OCI-LY1 (cell line): ENCODE measurements around the gene XYLT2.

Experiments used
- H2AFZ ChIP-seq: fragments of 200-600 bp; sonication (generic), shearing (Covaris generic); 2 replicates; pipeline ENCODE4 v1.6.0; 2014; ENCODE audit warnings: antibody characterized with exemption, mild to moderate bottlenecking, low read length
- H3F3A ChIP-seq: fragments of 200-600 bp; sonication (generic), shearing (Covaris generic); 2 replicates; pipeline ENCODE4 v1.6.0; 2014; ENCODE audit warnings: mild to moderate bottlenecking, antibody characterized with exemption, low read length, moderate library complexity; ENCODE audit not compliant: insufficient read depth
- H3K27ac ChIP-seq: fragments of 200-600 bp; sonication (generic); 2 replicates; pipeline ENCODE4 v1.5.1; 2014; ENCODE audit warnings: low read length, mixed run types, mild to moderate bottlenecking, low read depth; ENCODE audit not compliant: poor library complexity, severe bottlenecking
- H3K27me3 ChIP-seq: fragments of 200-600 bp; sonication (generic); 2 replicates; pipeline ENCODE4 v1.6.0; 2014; ENCODE audit warnings: antibody characterized with exemption, mild to moderate bottlenecking, low read length, moderate library complexity; ENCODE audit not compliant: insufficient read depth
- H3K36me3 ChIP-seq: fragments of 200-600 bp; sonication (generic); 2 replicates; pipeline ENCODE4 v1.6.1; 2014; ENCODE audit warnings: mild to moderate bottlenecking, antibody characterized with exemption, low read length, moderate library complexity, mixed read lengths; ENCODE audit not compliant: insufficient read depth
- H3K4me1 ChIP-seq: fragments of 200-600 bp; sonication (generic); 2 replicates; pipeline ENCODE4 v1.5.1; 2014; ENCODE audit warnings: mild to moderate bottlenecking, low read length, moderate library complexity; ENCODE audit not compliant: insufficient read depth, severe bottlenecking
- H3K4me2 ChIP-seq: fragments of 200-600 bp; sonication (generic), shearing (Covaris generic); 2 replicates; pipeline ENCODE4 v1.6.1; 2014; ENCODE audit warnings: low read length
- H3K4me3 ChIP-seq: fragments of 200-600 bp; sonication (generic); 2 replicates; pipeline ENCODE4 v1.5.1; 2014; ENCODE audit warnings: low read length, low read depth, mild to moderate bottlenecking, mixed read lengths; ENCODE audit not compliant: poor library complexity, severe bottlenecking
- H3K79me2 ChIP-seq: fragments of 200-600 bp; shearing (Covaris generic); 2 replicates; pipeline ENCODE4 v1.6.1; 2016; ENCODE audit warnings: mixed run types, low read length, mixed read lengths; ENCODE audit not compliant: insufficient read depth
- H3K9ac ChIP-seq: fragments of 200-600 bp; sonication (generic), shearing (Covaris generic); 2 replicates; pipeline ENCODE4 v1.6.1; 2014; ENCODE audit warnings: mild to moderate bottlenecking, low read length, mixed read lengths
- H3K9me2 ChIP-seq: fragments of 200-600 bp; sonication (generic), shearing (Covaris generic); 2 replicates; pipeline ENCODE4 v1.6.1; 2014; ENCODE audit warnings: low read depth, mild to moderate bottlenecking, low read length, mixed read lengths
- H3K9me3 ChIP-seq: fragments of 200-600 bp; shearing (Covaris generic); 2 replicates; pipeline ENCODE4 v1.6.1; 2014; ENCODE audit warnings: low read length, mixed read lengths
- H4K20me1 ChIP-seq: fragments of 200-600 bp; sonication (generic), shearing (Covaris generic); 2 replicates; pipeline ENCODE4 v1.6.0; 2016; ENCODE audit warnings: mild to moderate bottlenecking, low read length; ENCODE audit not compliant: insufficient read depth
- CTCF ChIP-seq: fragments of 200-600 bp; sonication (generic), shearing (Covaris generic); IDR thresholded peaks from 2 replicates; pipeline ENCODE4 v1.5.1; 2017; ENCODE audit warnings: mild to moderate bottlenecking, antibody characterized with exemption, low read length, moderate library complexity, mixed read lengths
- EZH2 ChIP-seq: fragments of 200-600 bp; sonication (generic), shearing (Covaris generic); IDR thresholded peaks from 2 replicates; pipeline ENCODE4 v1.8.0; 2017; ENCODE audit warnings: borderline replicate concordance, mixed run types, mild to moderate bottlenecking, antibody characterized with exemption, low read length, moderate library complexity, mixed read lengths

XYLT2 gene

GRCh38 chr17:50337956-50338355 lies 8.0 kb upstream of the XYLT2 start:
- Histone ChIP-seq H4K20me1 (no peaks in the 10 kb centered on the region), H3K4me1 (no peaks in the 10 kb centered on the region), H3K9me3 (peaks cover 10% of the 10 kb centered on the region; the same call in 1 of the 2 replicates), H2AFZ (no peak overlapping the region), H3K27me3 (peaks cover 3% of the 10 kb centered on the region; the same call in 1 of the 2 replicates), H3K9ac (no peak overlapping the region), H3K79me2 (no peaks in the 10 kb centered on the region), H3K36me3 (no peaks in the 10 kb centered on the region), H3K27ac (no peak overlapping the region), H3K4me2 (no peak overlapping the region), H3F3A (no peaks in the 10 kb centered on the region), H3K4me3 (no peak overlapping the region), H3K9me2 (no peaks in the 10 kb centered on the region)
- TF ChIP-seq EZH2 (no peak), CTCF (no peak)

GRCh38 chr17:50338645-50339044 lies 7.3 kb upstream of the XYLT2 start:
- Histone ChIP-seq H3K4me3 (no peak overlapping the region), H3K27me3 (peaks cover 3% of the 10 kb centered on the region; the same call in 1 of the 2 replicates), H3K4me1 (no peaks in the 10 kb centered on the region), H3K27ac (no peak overlapping the region), H3F3A (no peaks in the 10 kb centered on the region), H3K36me3 (no peaks in the 10 kb centered on the region), H3K79me2 (no peaks in the 10 kb centered on the region), H3K9ac (no peak overlapping the region), H3K4me2 (no peak overlapping the region), H3K9me3 (peaks cover 10% of the 10 kb centered on the region; the same call in 1 of the 2 replicates), H4K20me1 (no peaks in the 10 kb centered on the region), H2AFZ (no peak overlapping the region), H3K9me2 (no peaks in the 10 kb centered on the region)
- no peak for TF ChIP-seq EZH2
- TF ChIP-seq CTCF, result no peak

GRCh38 chr17:50339381-50339780 lies 6.5 kb upstream of the XYLT2 start:
- Histone ChIP-seq H3K27me3 (peaks cover 3% of the 10 kb centered on the region; the same call in 1 of the 2 replicates), H3K4me3 (no peak overlapping the region), H3K9me3 (peaks cover 10% of the 10 kb centered on the region; the same call in 1 of the 2 replicates), H2AFZ (no peak overlapping the region), H3K79me2 (no peaks in the 10 kb centered on the region), H3K27ac (no peak overlapping the region), H3K9ac (no peak overlapping the region), H4K20me1 (no peaks in the 10 kb centered on the region), H3K4me2 (no peak overlapping the region), H3K36me3 (no peaks in the 10 kb centered on the region), H3K9me2 (no peaks in the 10 kb centered on the region), H3K4me1 (no peaks in the 10 kb centered on the region), H3F3A (no peaks in the 10 kb centered on the region)
- no peak for TF ChIP-seq CTCF
- TF ChIP-seq EZH2, result no peak
